Measurements from ENCODE around the gene GALT.

GRCh38 chr9:34662526-34663302 is 16.2 kb downstream of the GALT start, which contains the start of gene CCL27:
- TF ChIP-seq, protein P1, sequence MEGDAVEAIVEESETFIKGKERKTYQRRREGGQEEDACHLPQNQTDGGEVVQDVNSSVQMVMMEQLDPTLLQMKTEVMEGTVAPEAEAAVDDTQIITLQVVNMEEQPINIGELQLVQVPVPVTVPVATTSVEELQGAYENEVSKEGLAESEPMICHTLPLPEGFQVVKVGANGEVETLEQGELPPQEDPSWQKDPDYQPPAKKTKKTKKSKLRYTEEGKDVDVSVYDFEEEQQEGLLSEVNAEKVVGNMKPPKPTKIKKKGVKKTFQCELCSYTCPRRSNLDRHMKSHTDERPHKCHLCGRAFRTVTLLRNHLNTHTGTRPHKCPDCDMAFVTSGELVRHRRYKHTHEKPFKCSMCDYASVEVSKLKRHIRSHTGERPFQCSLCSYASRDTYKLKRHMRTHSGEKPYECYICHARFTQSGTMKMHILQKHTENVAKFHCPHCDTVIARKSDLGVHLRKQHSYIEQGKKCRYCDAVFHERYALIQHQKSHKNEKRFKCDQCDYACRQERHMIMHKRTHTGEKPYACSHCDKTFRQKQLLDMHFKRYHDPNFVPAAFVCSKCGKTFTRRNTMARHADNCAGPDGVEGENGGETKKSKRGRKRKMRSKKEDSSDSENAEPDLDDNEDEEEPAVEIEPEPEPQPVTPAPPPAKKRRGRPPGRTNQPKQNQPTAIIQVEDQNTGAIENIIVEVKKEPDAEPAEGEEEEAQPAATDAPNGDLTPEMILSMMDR (IDR thresholded peaks at IDR 0.05) = no peak
- TF ChIP-seq POLR2A (IDR thresholded peaks at IDR 0.05) = no peak

Data from right lobe of liver (tissue), 4 donors.